ENCODE data around the gene IFT74.

IFT74 gene

GRCh38 chr9:26955921-26956859 is at the start of gene IFT74:
TSS of gene IFT74 (plus strand) at chr9:26956412. CDS start at chr9:26961968, 5,556 bp downstream.
- peak; percentile 99 for DNase-seq (ENCODE audit: low read depth)

- no peak for DNase-seq (ENCODE audit: low read depth)
Measured at GRCh38 chr9:26913138-26913668, 43.0 kb upstream of the IFT74 start.

- DNase-seq (ENCODE audit: low read depth), result no peak
Measured at GRCh38 chr9:26919698-26920097, 36.5 kb upstream of the IFT74 start.

- DNase-seq (ENCODE audit: low read depth), result no peak
Measured at GRCh38 chr9:26925609-26926008, 30.6 kb upstream of the IFT74 start.

GRCh38 chr9:26928902-26929495 is 27.2 kb upstream of the IFT74 start:
- DNase-seq (ENCODE audit: low read depth), result no peak

GRCh38 chr9:26935847-26936246 is 20.4 kb upstream of the IFT74 start:
- DNase-seq (ENCODE audit: low read depth), result no peak

- no peak for DNase-seq (ENCODE audit: low read depth)
Measured at GRCh38 chr9:26937816-26938371, 18.3 kb upstream of the IFT74 start.

GRCh38 chr9:26939955-26940711 is 16.1 kb upstream of the IFT74 start:
- no peak for DNase-seq (ENCODE audit: low read depth)

- DNase-seq (ENCODE audit: low read depth), result no peak
Measured at GRCh38 chr9:26940779-26941178, 15.4 kb upstream of the IFT74 start.

GRCh38 chr9:26945591-26945990 is 10.6 kb upstream of the IFT74 start:
- DNase-seq (ENCODE audit: low read depth), result no peak

- peak; percentile 92 for DNase-seq (ENCODE audit: low read depth)
Measured at GRCh38 chr9:26946753-26947727, 9.2 kb upstream of the IFT74 start, which contains the start of gene PLAA. TSS of gene PLAA (minus strand) at chr9:26947242. CDS start at chr9:26947045, 197 bp downstream.

GRCh38 chr9:26947736-26948135 is 8.5 kb upstream of the IFT74 start:
- DNase-seq (ENCODE audit: low read depth), result no peak

GRCh38 chr9:26949637-26950069 is 6.6 kb upstream of the IFT74 start:
- DNase-seq (ENCODE audit: low read depth), result peak; percentile 27

GRCh38 chr9:26950521-26950920 is 5.7 kb upstream of the IFT74 start:
- DNase-seq (ENCODE audit: low read depth), result peak; percentile 25

GRCh38 chr9:26951794-26952193 is 4.4 kb upstream of the IFT74 start:
- no peak for DNase-seq (ENCODE audit: low read depth)

- DNase-seq (ENCODE audit: low read depth), result no peak
Measured at GRCh38 chr9:26954050-26954508, 2.1 kb upstream of the IFT74 start.

GRCh38 chr9:26955222-26955903 is 849 bp upstream of the IFT74 start:
- DNase-seq (ENCODE audit: low read depth), result no peak

- no peak for DNase-seq (ENCODE audit: low read depth)
Measured at GRCh38 chr9:26956860-26957233, 635 bp downstream of the IFT74 start.

GRCh38 chr9:26971721-26972120 is 15.5 kb downstream of the IFT74 start:
- no peak for DNase-seq (ENCODE audit: low read depth)

GRCh38 chr9:26973989-26974388 is 17.8 kb downstream of the IFT74 start:
- no peak for DNase-seq (ENCODE audit: low read depth)

Data from iris pigment epithelial cell (primary cell).